Liver (tissue), 9 donors: ENCODE data around the gene TBC1D9. TPM values are rescaled to one million over a fixed set of nuclear protein-coding genes. Genes with fewer than 3 reads are reported as not detected.

Source experiments
- DNase-seq: peaks from one replicate; pipeline ENCODE4 v3.0.0-alpha.2; 2017; ENCODE audit warnings: low spot score
- H3K27ac ChIP-seq, 2 donors: one replicate each; pipeline ENCODE4 v1.7.0; 2013; ENCODE audit warnings: inconsistent platforms in 2 of 2, low read length in 2 of 2, control low read depth in 1 of 2, low read depth in 1 of 2, mild to moderate bottlenecking in 1 of 2
- H3K27me3 ChIP-seq, 4 donors: one replicate each; pipeline versions ENCODE4 v1.6.1 to v1.7.0; 2013; ENCODE audit warnings: low read length in 3 of 4, inconsistent platforms in 1 of 4, mild to moderate bottlenecking in 1 of 4, moderate library complexity in 1 of 4; ENCODE audit not compliant: control insufficient read depth in 4 of 4, insufficient read depth in 4 of 4
- H3K36me3 ChIP-seq, 4 donors: one replicate each; pipeline versions ENCODE4 v1.6.1 to v1.7.0; 2013; ENCODE audit warnings: low read length in 3 of 4, mild to moderate bottlenecking in 3 of 4, low read depth in 1 of 4, moderate library complexity in 1 of 4; ENCODE audit not compliant: control insufficient read depth in 4 of 4, insufficient read depth in 3 of 4
- H3K4me1 ChIP-seq, 4 donors: one replicate each; pipeline versions ENCODE4 v1.6.1 to v1.7.0; 2013; ENCODE audit warnings: low read length in 3 of 4, mild to moderate bottlenecking in 3 of 4, moderate library complexity in 1 of 4; ENCODE audit not compliant: control insufficient read depth in 4 of 4, insufficient read depth in 4 of 4
- H3K4me3 ChIP-seq, 3 donors: one replicate each; pipeline versions ENCODE4 v1.6.1 to v1.7.0; 2013; ENCODE audit warnings: low read length in 3 of 3, control low read depth in 1 of 3, low read depth in 1 of 3, mild to moderate bottlenecking in 1 of 3
- H3K9ac ChIP-seq, 2 donors: one replicate each; pipeline ENCODE4 v1.7.0; 2013; ENCODE audit warnings: low read length in 2 of 2, mild to moderate bottlenecking in 2 of 2, moderate library complexity in 2 of 2, control low read depth in 1 of 2, low read depth in 1 of 2
- H3K9me3 ChIP-seq, 4 donors: one replicate each; pipeline versions ENCODE4 v1.6.1 to v1.7.0; 2013; ENCODE audit warnings: low read length in 3 of 4; ENCODE audit not compliant: control insufficient read depth in 4 of 4
- EGR1 ChIP-seq, 2 donors: IDR thresholded peaks; 2 replicates each; pipeline ENCODE4 v1.6.1; 2016 to 2018; ENCODE audit warnings: antibody characterized with exemption in 2 of 2, low read depth in 2 of 2
- FOXA2 ChIP-seq: IDR thresholded peaks from 2 replicates; pipeline ENCODE4 v1.6.1; 2016; ENCODE audit warnings: antibody characterized with exemption
- GABPA ChIP-seq, 2 donors: IDR thresholded peaks in 1 of 2; conservative IDR thresholded peaks in 1 of 2; 2 replicates each; pipeline ENCODE4 v1.6.1; 2016; ENCODE audit warnings: antibody characterized with exemption in 2 of 2, mild to moderate bottlenecking in 1 of 2, moderate library complexity in 1 of 2
- HNF4G ChIP-seq: IDR thresholded peaks from 2 replicates; pipeline ENCODE4 v1.6.1; 2016; ENCODE audit warnings: antibody characterized with exemption
- JUND ChIP-seq, 2 donors: IDR thresholded peaks; 2 replicates each; pipeline ENCODE4 v1.6.1; 2016; ENCODE audit warnings: antibody characterized with exemption in 2 of 2
- RAD21 ChIP-seq, 2 donors: IDR thresholded peaks; 2 replicates each; pipeline ENCODE4 v1.6.1; 2016; ENCODE audit warnings: antibody characterized with exemption in 2 of 2, mild to moderate bottlenecking in 2 of 2
- WGBS: extraction: QIAGEN DNeasy Blood & Tissue Kit; methylation state at CpG from one replicate; pipeline ENCODE4 v1.1.7; 2013; 5-methylcytosine and 5-hydroxymethylcytosine counted together
- polyA plus RNA-seq, 2 donors: library from polyadenylated mRNA; stranded (reverse) in 1 of 2; unstranded in 1 of 2; fragments of 200-250 nt in 1 of 2; fragments of >200 nt in 1 of 2; fragmentation: Nextera tagmentation in 1 of 2; extraction: Ambion mirVana in 1 of 2; gene quantifications; one replicate each; pipeline versions ENCODE4 v1.2.1 to v1.2.3, GENCODE V29; 2013 to 2015
- total RNA-seq, 2 donors: library from RNA; depleted of rRNA; stranded (reverse); fragments of >200 nt; gene quantifications; one replicate each; pipeline ENCODE4 v1.2.3, GENCODE V29; 2014
- TF ChIP-seq, protein P1 (sequence below): fragments of 150-350 bp; IDR thresholded peaks from 2 replicates; pipeline ENCODE4 v1.5.1; 2017; ENCODE audit warnings: improper control_type of control experiment, low read depth, low read length; ENCODE audit not compliant: missing input control
- TF ChIP-seq, protein P2 (sequence below): IDR thresholded peaks from 2 replicates; pipeline ENCODE4 v1.6.1; 2016; ENCODE audit warnings: antibody characterized with exemption
- TF ChIP-seq, protein P3 (sequence below): IDR thresholded peaks from 2 replicates; pipeline ENCODE4 v1.6.1; 2016; ENCODE audit warnings: antibody characterized with exemption
- donor health status: healthy.
- donor health status: healthy.
- donor health status: healthy.
- donor health status: healthy.
- donor health status: healthy.

The TBC1D9 gene
- total and polyA plus RNA-seq, 4 donors = 1.4 to 8.5 (median 6.3) TPM

DNA sequence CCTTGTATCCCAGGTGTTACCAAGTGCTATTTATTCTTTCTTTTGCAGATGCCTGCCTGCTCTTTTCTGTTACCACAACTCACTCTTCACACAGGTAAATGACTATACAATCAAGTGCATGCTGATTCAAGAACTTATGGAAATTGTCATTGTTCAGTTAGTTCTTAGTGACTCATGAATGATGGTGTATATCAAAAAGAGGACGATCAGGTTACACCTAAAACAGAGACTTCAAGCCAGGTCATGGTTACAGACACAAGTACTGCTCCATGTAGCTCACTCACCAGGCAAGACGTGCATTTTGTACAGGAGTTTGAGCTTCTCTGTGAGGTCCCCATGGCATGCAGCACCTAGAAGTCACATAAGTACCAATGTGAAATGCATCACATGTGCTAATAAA is 128.2 kb downstream of the TBC1D9 start (continued):
- TF ChIP-seq, protein P1, sequence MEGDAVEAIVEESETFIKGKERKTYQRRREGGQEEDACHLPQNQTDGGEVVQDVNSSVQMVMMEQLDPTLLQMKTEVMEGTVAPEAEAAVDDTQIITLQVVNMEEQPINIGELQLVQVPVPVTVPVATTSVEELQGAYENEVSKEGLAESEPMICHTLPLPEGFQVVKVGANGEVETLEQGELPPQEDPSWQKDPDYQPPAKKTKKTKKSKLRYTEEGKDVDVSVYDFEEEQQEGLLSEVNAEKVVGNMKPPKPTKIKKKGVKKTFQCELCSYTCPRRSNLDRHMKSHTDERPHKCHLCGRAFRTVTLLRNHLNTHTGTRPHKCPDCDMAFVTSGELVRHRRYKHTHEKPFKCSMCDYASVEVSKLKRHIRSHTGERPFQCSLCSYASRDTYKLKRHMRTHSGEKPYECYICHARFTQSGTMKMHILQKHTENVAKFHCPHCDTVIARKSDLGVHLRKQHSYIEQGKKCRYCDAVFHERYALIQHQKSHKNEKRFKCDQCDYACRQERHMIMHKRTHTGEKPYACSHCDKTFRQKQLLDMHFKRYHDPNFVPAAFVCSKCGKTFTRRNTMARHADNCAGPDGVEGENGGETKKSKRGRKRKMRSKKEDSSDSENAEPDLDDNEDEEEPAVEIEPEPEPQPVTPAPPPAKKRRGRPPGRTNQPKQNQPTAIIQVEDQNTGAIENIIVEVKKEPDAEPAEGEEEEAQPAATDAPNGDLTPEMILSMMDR = no peak
- TF ChIP-seq, protein P2, sequence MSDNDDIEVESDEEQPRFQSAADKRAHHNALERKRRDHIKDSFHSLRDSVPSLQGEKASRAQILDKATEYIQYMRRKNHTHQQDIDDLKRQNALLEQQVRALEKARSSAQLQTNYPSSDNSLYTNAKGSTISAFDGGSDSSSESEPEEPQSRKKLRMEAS = no peak
- no peak for TF ChIP-seq JUND (IDR thresholded peaks at IDR 0.05)
- TF ChIP-seq, protein P3, sequence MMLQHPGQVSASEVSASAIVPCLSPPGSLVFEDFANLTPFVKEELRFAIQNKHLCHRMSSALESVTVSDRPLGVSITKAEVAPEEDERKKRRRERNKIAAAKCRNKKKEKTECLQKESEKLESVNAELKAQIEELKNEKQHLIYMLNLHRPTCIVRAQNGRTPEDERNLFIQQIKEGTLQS = no peak

DNA sequence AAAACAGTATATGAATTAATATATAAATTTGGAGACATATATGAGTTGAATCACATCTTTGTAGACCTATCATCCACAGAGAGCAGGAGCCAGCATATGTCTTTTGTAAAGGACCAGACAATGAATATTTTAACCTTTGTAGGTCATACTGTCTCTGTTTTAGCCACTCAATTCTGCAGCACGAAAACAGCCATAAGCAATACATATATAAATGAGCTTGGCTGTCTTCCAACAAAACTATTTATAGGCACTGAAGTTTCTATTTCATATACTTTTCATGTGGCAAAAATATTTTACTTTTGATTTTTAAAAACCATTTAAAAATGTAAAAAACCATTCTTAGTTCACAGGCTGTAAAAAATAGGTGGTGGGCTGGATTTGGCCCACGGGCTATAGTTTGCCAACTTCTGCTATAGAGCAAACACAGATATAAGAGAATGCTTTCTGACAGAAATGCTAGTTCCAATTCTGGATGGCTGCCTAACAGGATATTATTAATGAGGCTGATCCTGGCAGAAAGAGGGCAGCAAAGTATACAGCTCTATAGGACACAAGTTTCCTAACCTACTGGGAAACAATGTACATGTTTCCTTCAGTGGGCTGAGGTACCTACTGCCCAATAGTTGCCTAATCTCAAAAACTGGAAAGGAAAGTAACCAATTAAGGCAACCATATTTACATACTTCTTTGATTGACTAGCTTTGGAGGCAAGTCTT is 129.4 kb downstream of the TBC1D9 start:
- no peaks in the 10 kb centered on the region for H3K9me3 ChIP-seq
- H3K4me1 ChIP-seq = no peaks in the 10 kb centered on the region
- WGBS = 77% methylated on average over 2 of the region's 2 CpGs
- DNase-seq = no peak
- TF ChIP-seq JUND (IDR thresholded peaks at IDR 0.05) = no peak
- TF ChIP-seq GABPA (IDR thresholded peaks at IDR 0.05 in 1 of 2, conservative IDR thresholded peaks at IDR 0.05 in 1 of 2) = no peak
- TF ChIP-seq FOXA2 = no peak
- TF ChIP-seq RAD21 (IDR thresholded peaks at IDR 0.05) = peak; percentile 33 to 34
- H3K27ac ChIP-seq = no peak overlapping the region
- H3K27me3 ChIP-seq = no peaks in the 10 kb centered on the region
- H3K36me3 ChIP-seq = peaks cover 13 to 50% (median 46%) of the 10 kb centered on the region in 4 donors
- H3K9ac ChIP-seq = no peak overlapping the region
- no peak overlapping the region for H3K4me3 ChIP-seq

DNA sequence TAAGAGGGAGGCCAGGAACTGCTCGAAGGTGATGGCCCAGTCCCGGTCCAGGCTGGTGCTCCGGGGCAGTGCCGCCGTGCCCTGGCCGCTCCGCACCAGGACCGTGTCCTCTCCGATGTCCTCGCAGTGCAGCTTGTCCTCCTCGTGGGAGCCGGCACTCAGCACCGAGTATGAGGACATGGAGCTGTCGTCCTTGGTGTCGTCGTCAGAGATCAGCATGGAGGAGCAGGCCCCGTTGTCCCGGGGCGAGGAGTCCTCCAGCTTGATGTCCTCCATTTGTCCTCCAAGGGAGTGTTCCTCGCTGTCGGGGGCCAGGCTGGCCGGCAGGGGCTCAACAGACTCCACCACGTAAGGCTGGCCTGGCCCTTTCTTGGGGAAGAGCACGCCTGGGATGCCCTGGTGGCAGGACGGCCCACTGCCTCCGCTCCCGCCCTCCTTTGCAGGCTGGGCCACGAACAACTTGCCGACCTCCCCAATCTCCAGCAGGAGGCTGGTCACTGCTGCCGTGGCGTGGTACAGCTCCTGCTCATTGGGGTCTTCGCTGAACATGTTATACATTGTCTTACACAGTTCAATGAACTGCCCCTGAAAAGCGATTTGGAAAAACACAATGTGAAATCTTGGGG is 133.7 kb downstream of the TBC1D9 start:
- 95% methylated on average over 33 of the region's 33 CpGs for WGBS

DNA sequence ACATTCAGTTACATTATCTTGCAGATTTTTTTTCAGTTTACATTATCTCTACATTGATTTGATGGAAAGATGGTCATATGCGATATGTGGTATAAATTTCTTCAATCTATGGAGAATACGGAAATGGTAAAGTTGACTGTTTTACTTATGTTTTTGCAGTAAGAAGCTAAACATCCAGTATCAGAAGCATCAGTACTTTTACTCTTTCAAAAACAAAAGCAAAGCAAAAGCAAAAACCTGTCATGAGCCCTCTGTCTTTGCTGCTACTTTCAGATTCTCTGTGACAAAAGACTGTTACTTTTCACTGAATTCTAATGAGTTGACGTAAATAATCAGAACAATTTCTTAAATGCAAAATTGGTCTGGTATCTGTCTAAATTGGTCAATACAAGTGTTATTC is 135.0 kb downstream of the TBC1D9 start:
- H3K4me3 ChIP-seq = no peak overlapping the region
- DNase-seq = no peak
- H3K27ac ChIP-seq = no peak overlapping the region
- 98% methylated on average over 3 of the region's 3 CpGs for WGBS
- TF ChIP-seq, protein P3 = no peak
- TF ChIP-seq JUND (IDR thresholded peaks at IDR 0.05) (no peak), EGR1 (IDR thresholded peaks at IDR 0.05; ENCODE audit: low read depth in 2 of 2) (no peak), HNF4G (no peak)
- H3K9ac ChIP-seq = no peak overlapping the region
- H3K9me3 ChIP-seq = no peaks in the 10 kb centered on the region
- H3K4me1 ChIP-seq = no peaks in the 10 kb centered on the region
- H3K36me3 ChIP-seq = peaks cover 12 to 30% (median 25%) of the 10 kb centered on the region in 4 donors
- no peaks in the 10 kb centered on the region for H3K27me3 ChIP-seq

More for the DNA sequence above, 133.7 kb downstream of the TBC1D9 start:
- Histone ChIP-seq H3K9ac (no peak overlapping the region), H3K27me3 (no peaks in the 10 kb centered on the region), H3K27ac (no peak overlapping the region), H3K9me3 (no peaks in the 10 kb centered on the region), H3K4me3 (no peak overlapping the region), H3K36me3 (peaks cover 12 to 42% (median 37%) of the 10 kb centered on the region in 4 donors), H3K4me1 (no peaks in the 10 kb centered on the region)
- DNase-seq = no peak
- TF ChIP-seq, protein P2 = no peak
